K562 (cell line): ENCODE measurements around the gene RAPSN. TPM values are rescaled to one million over a fixed set of nuclear protein-coding genes. Genes with fewer than 3 reads are reported as not detected.
A peak's percentile ranks its signal among the peaks of the same experiment; 100 is the strongest.

Experiments
- ATAC-seq: fragments of 200-7000 bp; cut with Tn5 transposase; 3 replicates; pipeline ENCODE4 v1.9.1; 2020; ENCODE audit warnings: moderate library complexity
- BruUV-seq: library from RNA; stranded (reverse); fragments of 400-500 nt; replicated peaks from 2 replicates; lab custom pipeline; 2021; lab: Mats Ljungman, UMichigan
- CTCF ChIA-PET: fragments of 300-600 bp; formaldehyde crosslinking; extraction: SDS; loops from one replicate; lab custom pipeline; 2021; ENCODE audit warnings: low intra/inter-chr PET ratio; lab: Yijun Ruan, JAX
- POLR2A ChIA-PET: fragments of 300-600, 350-650 bp; sonication (Branson Sonifier 250); formaldehyde crosslinking; extraction: SDS; loops from one replicate; lab custom pipeline; 2021; ENCODE audit warnings: antibody characterized with exemption, inconsistent platforms; lab: Yijun Ruan, JAX
- DNase-seq, 4 experiments: peaks; one replicate each; pipeline versions ENCODE4 v3.0.0 to v3.0.0-alpha.2; 2011 to 2018; ENCODE audit warnings: low spot score in 3 of 4, mixed read lengths in 3 of 4; ENCODE audit errors: extremely low read depth in 1 of 4
- FAIRE-seq: peaks from 2 replicates; lab custom pipeline; 2011; peaks lifted over from hg19 to GRCh38; lab: Jason Lieb, UNC
- H2AFZ ChIP-seq: 2 replicates; pipeline ENCODE4 v1.6.0; 2011; ENCODE audit warnings: low read depth, low read length, control low read depth, inconsistent platforms
- H3K27ac ChIP-seq: fragments of 200-600 bp; 3 replicates; pipeline ENCODE4 v1.8.0; 2011; ENCODE audit warnings: low read depth, mild to moderate bottlenecking, control low read depth, inconsistent platforms, low read length, moderate library complexity, mixed read lengths; ENCODE audit errors: extremely low read depth
- H3K27me3 ChIP-seq, 2 experiments: fragments of 300-600 bp in 1 of 2; 2 replicates in 1 of 2; 3 replicates in 1 of 2; pipeline versions ENCODE4 v1.6.0 to v1.8.0; 2011; ENCODE audit warnings: inconsistent platforms in 2 of 2, low read length in 2 of 2, mild to moderate bottlenecking in 1 of 2, mixed read lengths in 1 of 2, moderate library complexity in 1 of 2; ENCODE audit not compliant: control insufficient read depth in 2 of 2, insufficient read depth in 2 of 2
- H3K36me3 ChIP-seq: fragments of 300-600 bp; 3 replicates; pipeline ENCODE4 v1.8.0; 2011; ENCODE audit warnings: mild to moderate bottlenecking, low read length, inconsistent platforms; ENCODE audit not compliant: control insufficient read depth, insufficient read depth
- H3K4me1 ChIP-seq, 2 experiments: fragments of 200-600 bp in 1 of 2; replicated peaks in 1 of 2; 2 replicates in 1 of 2; 3 replicates in 1 of 2; pipeline versions ENCODE4 v1.5.1 to v1.8.0; 2011; ENCODE audit warnings: inconsistent platforms in 2 of 2, low read length in 2 of 2, mild to moderate bottlenecking in 1 of 2, mixed read lengths in 1 of 2, moderate library complexity in 1 of 2; ENCODE audit not compliant: control insufficient read depth in 2 of 2, insufficient read depth in 2 of 2
- H3K4me2 ChIP-seq: 2 replicates; pipeline ENCODE4 v1.6.1; 2011; ENCODE audit warnings: low read length, control low read depth, inconsistent platforms, mixed read lengths; ENCODE audit not compliant: insufficient read depth
- H3K4me3 ChIP-seq: fragments of 200-600 bp; sonication (generic), shearing (Covaris generic); 2 replicates; pipeline ENCODE4 v1.5.1; 2016; ENCODE audit warnings: control low read depth, inconsistent platforms
- H3K79me2 ChIP-seq: fragments of 200-600 bp; 3 replicates; pipeline ENCODE4 v1.8.0; 2011; ENCODE audit warnings: low read length, inconsistent platforms; ENCODE audit not compliant: control insufficient read depth, insufficient read depth
- H3K9ac ChIP-seq, 2 experiments: 2 replicates each; pipeline versions ENCODE4 v1.6.0 to v1.6.1; 2011; ENCODE audit warnings: low read depth in 2 of 2, low read length in 2 of 2, control low read depth in 1 of 2, inconsistent platforms in 1 of 2, mild to moderate bottlenecking in 1 of 2, mixed read lengths in 1 of 2; ENCODE audit not compliant: insufficient read depth in 1 of 2
- H3K9me1 ChIP-seq: one replicate; pipeline ENCODE4 v1.6.0; 2011; ENCODE audit warnings: inconsistent platforms, mild to moderate bottlenecking, low read length, moderate library complexity; ENCODE audit not compliant: control insufficient read depth, insufficient read depth
- H3K9me3 ChIP-seq: replicated peaks from 2 replicates; pipeline ENCODE4 v1.5.1; 2011; ENCODE audit warnings: low read depth, low read length, inconsistent platforms; ENCODE audit not compliant: control insufficient read depth, insufficient read depth
- H4K20me1 ChIP-seq: replicated peaks from 2 replicates; pipeline ENCODE4 v1.6.1; 2011; ENCODE audit warnings: low read length, inconsistent platforms, mixed read lengths; ENCODE audit not compliant: control insufficient read depth, insufficient read depth
- BDP1 ChIP-seq: IDR thresholded peaks from 3 replicates; pipeline ENCODE4 v1.6.1; 2011; ENCODE audit not compliant: insufficient read length, insufficient read depth
- GABPA ChIP-seq: fragments of 200-800 bp; sonication (Bioruptor generic); conservative IDR thresholded peaks from 2 replicates; pipeline ENCODE4 v1.6.1; 2016; ENCODE audit warnings: low read depth, missing genetic modification characterization, missing compliant biosample characterization
- GMEB1 ChIP-seq: fragments of 250-450 bp; sonication (Bioruptor Pico); IDR thresholded peaks from 2 replicates; pipeline ENCODE4 v1.4.0; 2020; ENCODE audit warnings: mild to moderate bottlenecking
- NR3C1 ChIP-seq: sonication (generic); formaldehyde crosslinking; IDR thresholded peaks from 2 replicates; pipeline ENCODE4 v1.8.1; 2022; ENCODE audit warnings: missing genetic modification reagents
- RERE ChIP-seq: sonication (generic); formaldehyde crosslinking; IDR thresholded peaks from 2 replicates; pipeline ENCODE4 v1.8.0; 2023; ENCODE audit warnings: missing genetic modification reagents, mild to moderate bottlenecking, borderline replicate concordance
- TCF3 ChIP-seq: sonication (generic); formaldehyde crosslinking; IDR thresholded peaks from 2 replicates; pipeline ENCODE4 v1.4.0; 2020; ENCODE audit warnings: mild to moderate bottlenecking, missing genetic modification reagents
- ZBTB11 ChIP-seq, 3 experiments: fragments of 200-800 bp in 1 of 3; fragments of 250-450 bp in 1 of 3; fragments of 450-650 bp in 1 of 3; sonication (Bioruptor Pico) in 1 of 3; sonication (Bioruptor generic) in 1 of 3; formaldehyde crosslinking in 1 of 3; IDR thresholded peaks; 2 replicates each; pipeline versions ENCODE4 v1.6.1 to v1.8.0; 2016 to 2022; ENCODE audit warnings: mild to moderate bottlenecking in 2 of 3, missing genetic modification characterization in 2 of 3, missing compliant biosample characterization in 1 of 3, moderate library complexity in 1 of 3
- ZBTB33 ChIP-seq: sonication (generic); formaldehyde crosslinking; IDR thresholded peaks from 2 replicates; pipeline ENCODE4 v1.8.1; 2023; ENCODE audit warnings: mild to moderate bottlenecking, missing genetic modification reagents
- ZC3H8 ChIP-seq: fragments of 450-650 bp; IDR thresholded peaks from 2 replicates; pipeline ENCODE4 v1.6.1; 2017
- WGBS: fragments of 100-300 bp; shearing (Covaris generic); methylation state at CpG from one replicate; pipeline ENCODE4 v1.1.6; 2016; ENCODE audit warnings: low coverage, mixed read lengths; ENCODE audit not compliant: insufficient coverage; ENCODE audit errors: missing lambda C conversion rate; 5-methylcytosine and 5-hydroxymethylcytosine counted together
- in situ Hi-C: fragments of 300-500 bp; cut with MboI; formaldehyde crosslinking; loops from 4 replicates; pipeline ENCODE4 v1.15.0; 2018; ENCODE audit warnings: inconsistent platforms, mixed read lengths
- intact Hi-C: fragments of 100-400 bp; cut with micrococcal nuclease; formaldehyde crosslinking; loops from 2 replicates; pipeline ENCODE4 v1.14.2; 2022
- polyA plus RNA-seq, 8 experiments: library from polyadenylated mRNA; depleted of rRNA in 4 of 8; stranded (reverse) in 5 of 8; unstranded in 3 of 8; fragments of >200 nt; fragmentation: Nextera tagmentation in 2 of 8; fragmentation: Illumina TruSeq in 1 of 8; extraction: Ambion mirVana in 2 of 8; extraction: Trizol in 1 of 8; gene quantifications; 2 replicates each; pipeline versions ENCODE4 v1.2.1 to v1.2.3, GENCODE V29; 2011 to 2014; ENCODE audit warnings: inconsistent platforms in 1 of 8, missing spikeins in 1 of 8
- total RNA-seq, 7 experiments: library from RNA; depleted of rRNA in 6 of 7; stranded (reverse); fragments of >200 nt in 6 of 7; fragmentation: Illumina TruSeq in 2 of 7; extraction: Trizol in 2 of 7; gene quantifications; 2 replicates each; pipeline versions ENCODE4 v1.2.1 to v1.2.3, GENCODE V29; 2011 to 2021; ENCODE audit warnings: low replicate concordance in 1 of 7

RAPSN gene
- total and polyA plus RNA-seq, 9 of the 15 experiments (the other 6 are each of a cell fraction or from before 2014, with no cell fraction given) = 0.06 to 0.11 TPM; not detected in 7

GRCh38 chr11:47438721-47439120 is 10.2 kb downstream of the RAPSN start:
- intact Hi-C loops = no loop called here
- TF ChIP-seq ZC3H8 (no peak), TCF3 (CRISPR knock-in tag) (no peak), GMEB1 (CRISPR knock-in tag) (no peak), NR3C1 (CRISPR knock-in tag) (no peak), ZBTB11 (CRISPR knock-in tag; IDR thresholded peaks at IDR 0.05) (no peak), GABPA (tag) (no peak), BDP1 (no peak), ZBTB33 (CRISPR knock-in tag) (peak; percentile 88), RERE (CRISPR knock-in tag) (no peak)
- TF ChIP-seq, all 486 proteins: peak for 1
- H3K27me3 ChIP-seq = no peaks in the 10 kb centered on the region
- H2AFZ ChIP-seq = no peak overlapping the region
- H3K9me1 ChIP-seq = no peaks in the 10 kb centered on the region
- no peaks in the 10 kb centered on the region for H3K36me3 ChIP-seq
- in situ Hi-C loops = no loop called here
- 80% methylated on average over 17 of the region's 18 CpGs for WGBS
- POLR2A ChIA-PET = interaction anchor here (0.5 kb wide), 1 partner anchor 437 kb away, joined by 3 read pairs; no protein-coding TSS in a partner anchor
- H3K4me2 ChIP-seq = no peak overlapping the region
- DNase-seq = no peak
- ATAC-seq = no peak
- FAIRE-seq = no peak
- no TSS peak for BruUV-seq
- no peaks in the 10 kb centered on the region for H3K79me2 ChIP-seq
- peaks cover 0 to 9% of the 10 kb centered on the region in 2 experiments; a peak in 2 of 5 replicates for H3K4me1 ChIP-seq
- CTCF ChIA-PET = no interaction called here
- no peak overlapping the region for H3K27ac ChIP-seq
- H3K9me3 ChIP-seq = no peaks in the 10 kb centered on the region
- H4K20me1 ChIP-seq = no peaks in the 10 kb centered on the region
- no peak overlapping the region for H3K9ac ChIP-seq
- H3K4me3 ChIP-seq = no peak overlapping the region
